Measurements from ENCODE around the gene PFKFB2.

Gene PFKFB2

GRCh38 chr1:207022996-207023679, 29.9 kb upstream of the PFKFB2 start:
- DNase-seq = no peak

DNA sequence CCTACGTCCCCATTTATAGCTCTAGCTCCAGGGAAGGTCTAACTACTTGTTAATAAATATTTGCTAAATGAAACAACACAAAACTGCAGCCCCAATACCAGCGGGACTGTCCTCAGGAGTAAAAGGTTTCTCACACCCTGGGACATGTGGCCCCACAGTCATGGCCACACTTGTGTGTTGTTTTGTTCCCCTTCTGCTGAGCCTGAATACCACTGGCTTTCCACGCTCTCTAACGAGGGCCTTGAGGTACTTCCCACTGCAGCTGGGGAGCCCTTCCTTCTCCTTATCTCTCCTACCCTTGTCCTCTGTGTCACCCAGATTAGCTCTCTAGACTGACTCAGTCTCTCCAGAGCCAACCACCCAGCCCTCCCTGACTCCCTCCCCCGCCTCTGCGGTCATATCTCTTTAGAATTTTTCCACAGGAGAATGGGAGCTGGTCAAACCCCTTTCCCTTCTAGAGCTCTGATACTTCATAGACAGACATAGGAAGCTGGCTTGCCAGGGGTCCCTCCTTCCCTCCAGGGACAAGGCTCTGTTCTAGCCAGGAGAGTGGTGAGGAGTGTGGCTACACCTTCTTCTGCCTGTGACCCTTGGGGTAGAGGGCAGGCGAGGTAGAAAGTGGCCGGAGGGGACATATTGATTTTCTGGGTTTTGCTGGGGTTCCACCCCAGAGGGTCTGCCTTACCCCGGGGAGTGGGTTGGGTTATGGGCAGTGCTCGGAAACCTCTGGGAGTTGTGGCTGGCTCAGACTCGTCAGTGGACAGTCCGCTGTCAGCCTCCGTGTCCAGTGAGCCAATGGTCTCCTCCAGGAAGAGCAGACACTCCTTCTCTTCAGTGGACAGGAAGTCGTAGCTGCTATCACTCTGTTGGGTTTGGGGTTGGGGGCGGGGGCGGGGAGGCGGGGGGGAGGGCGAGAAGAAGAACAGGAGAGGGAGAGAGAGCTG, 28.6 kb upstream of the PFKFB2 start:
- DNase-seq = no peak

DNA sequence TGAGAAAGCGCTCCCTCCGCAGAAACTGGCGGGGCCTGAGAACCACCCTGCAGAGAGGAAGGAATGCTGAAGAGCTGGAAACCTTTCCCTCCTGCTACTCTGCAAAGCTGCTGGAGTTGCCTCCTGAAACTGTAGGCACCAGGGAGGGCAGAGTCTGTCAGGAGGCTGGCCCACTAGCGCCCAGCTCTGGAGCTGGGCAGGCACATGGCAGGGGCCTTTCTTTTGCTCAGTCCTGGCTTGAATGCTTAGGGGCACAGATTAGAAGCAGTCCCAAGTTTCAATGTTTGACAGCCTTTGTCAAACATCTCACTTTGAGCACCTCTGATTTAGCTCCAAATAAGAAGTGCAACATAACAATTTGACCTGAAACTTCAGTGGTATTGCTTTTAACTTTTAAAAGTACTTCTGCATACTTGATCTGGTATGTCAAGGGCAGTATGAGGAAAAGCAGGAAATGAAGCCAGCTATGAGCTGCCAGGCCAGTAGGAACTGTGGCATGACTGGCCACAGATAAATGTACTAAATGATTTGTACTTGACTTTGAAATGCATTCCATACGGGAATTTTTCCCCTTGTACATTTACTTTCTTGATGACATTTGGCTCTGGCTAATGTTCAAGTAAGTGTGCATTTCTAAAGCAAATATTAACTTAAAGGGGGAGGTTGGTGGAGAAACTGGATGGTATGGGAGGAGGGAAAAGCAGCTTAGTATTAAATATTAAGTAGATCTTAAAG, 27.8 kb upstream of the PFKFB2 start:
- peak; percentile 13 for DNase-seq

- DNase-seq = no peak
Observed at GRCh38 chr1:207026104-207026534, 27.0 kb upstream of the PFKFB2 start.

- no peak for DNase-seq
Observed at GRCh38 chr1:207027206-207027777, 25.8 kb upstream of the PFKFB2 start.

- DNase-seq = no peak
Observed at GRCh38 chr1:207027921-207028320, 25.2 kb upstream of the PFKFB2 start.

DNA sequence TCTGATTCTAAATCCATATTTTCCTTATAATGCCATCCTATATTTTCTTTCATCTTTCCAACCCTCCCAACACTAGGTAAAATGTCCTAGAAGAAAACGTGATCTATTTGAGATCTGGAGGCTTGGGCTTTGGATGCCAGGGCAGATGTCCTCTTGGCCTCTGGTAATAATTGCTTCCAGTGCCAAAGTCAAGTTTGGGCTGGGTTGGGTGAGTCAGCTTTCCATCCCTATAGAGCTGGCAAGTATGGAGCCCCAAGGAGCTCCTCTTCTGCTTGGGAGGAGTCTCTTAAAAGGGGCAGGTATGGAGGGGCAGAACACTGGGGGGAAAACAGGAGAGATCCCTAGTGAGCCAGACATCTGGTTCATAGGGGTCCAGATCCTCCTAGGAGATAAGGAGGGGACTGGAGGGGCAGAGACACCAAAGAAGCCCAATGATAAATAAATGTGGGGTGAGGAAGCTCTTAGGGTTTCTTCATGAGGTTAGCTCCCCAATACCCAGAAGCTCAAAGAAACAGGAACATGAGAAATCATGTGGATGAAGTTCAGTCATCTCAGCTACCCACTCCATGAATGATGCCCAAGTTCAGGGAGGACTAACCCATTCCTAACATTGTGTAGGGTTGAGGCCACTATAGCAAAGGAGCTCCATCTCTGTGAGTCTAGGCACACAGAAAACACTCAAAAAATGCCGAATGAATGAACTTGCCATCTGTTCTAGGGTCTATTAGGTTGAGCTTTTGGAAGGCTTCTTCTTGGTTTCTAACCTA, 24.0 kb upstream of the PFKFB2 start:
- DNase-seq = no peak

DNA sequence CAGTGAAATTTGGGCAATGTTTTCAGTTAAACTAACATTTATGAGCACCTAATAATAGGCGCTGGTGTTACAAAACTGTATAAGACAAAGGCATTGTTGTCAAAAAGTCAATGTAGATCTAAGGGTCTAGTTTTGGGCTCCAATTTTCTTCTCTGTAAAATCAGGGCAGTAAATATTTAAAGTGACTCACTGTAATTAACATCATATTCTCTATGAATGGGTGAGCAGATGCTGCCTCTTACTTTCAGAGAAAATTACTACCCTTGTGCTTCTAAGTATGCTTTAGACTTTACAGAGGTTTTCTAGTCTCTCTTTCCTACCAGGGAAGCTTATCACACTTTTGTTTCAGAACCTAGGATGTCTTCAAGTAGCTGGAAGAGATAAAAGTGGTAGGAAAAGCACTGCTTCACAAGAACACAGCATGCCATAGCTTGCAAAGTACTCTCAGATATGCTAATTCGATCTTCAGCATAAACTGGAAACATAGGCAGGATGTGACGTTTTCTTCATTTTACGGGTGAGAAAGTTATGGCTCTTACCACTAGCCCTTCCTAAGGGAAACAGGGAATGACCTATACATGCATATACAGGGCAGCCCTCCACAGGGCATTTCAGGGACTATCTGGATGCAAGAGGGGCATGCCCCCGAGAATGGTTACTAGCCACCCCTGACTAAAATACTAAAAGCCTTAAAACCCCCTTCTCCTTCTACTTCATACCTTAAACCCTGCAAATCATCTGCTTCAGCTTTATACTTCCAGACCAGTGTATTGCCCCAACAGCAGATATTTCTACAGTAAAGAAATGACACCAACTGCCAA, 23.2 kb upstream of the PFKFB2 start:
- peak; percentile 9 for DNase-seq

GRCh38 chr1:207030522-207031009, 22.5 kb upstream of the PFKFB2 start:
- DNase-seq = no peak

GRCh38 chr1:207031016-207031415, 22.1 kb upstream of the PFKFB2 start:
- no peak for DNase-seq

DNA sequence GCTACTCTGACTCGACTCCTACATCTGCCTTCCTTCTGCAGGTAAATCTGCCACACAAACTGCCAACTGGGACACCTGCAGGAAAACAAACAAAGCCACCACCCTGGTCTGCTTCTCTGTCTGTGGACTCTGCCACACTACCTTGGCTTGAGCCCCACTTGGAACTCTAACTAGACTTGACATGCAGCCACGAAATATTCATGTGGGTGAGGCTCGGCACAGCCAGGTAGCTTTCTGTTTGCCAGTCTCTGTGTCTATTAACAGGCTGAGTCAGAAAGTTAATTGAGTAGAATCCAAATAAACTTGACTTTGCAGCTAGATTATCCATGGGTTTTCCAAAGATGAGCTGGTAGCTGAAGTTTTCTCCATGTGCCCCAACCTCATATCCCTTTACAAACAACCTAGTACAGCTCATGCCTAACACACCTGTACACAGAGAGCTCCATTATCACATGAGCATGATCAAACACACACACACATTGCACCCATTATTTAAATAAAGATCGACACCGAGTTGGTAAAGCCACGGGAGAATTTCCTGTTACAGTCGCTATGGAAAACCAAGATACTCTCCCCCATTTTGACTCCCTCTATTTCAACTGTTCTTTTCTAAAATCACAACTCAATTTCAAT, 21.3 kb upstream of the PFKFB2 start:
- no peak for DNase-seq

- DNase-seq = peak; percentile 57
Observed at GRCh38 chr1:207032528-207033017, 20.5 kb upstream of the PFKFB2 start, which contains the start of gene C1orf116. C1orf116 (minus strand) TSS chr1:207032756; CDS start chr1:207027598, 5,158 bp downstream.

- DNase-seq = no peak
Observed at GRCh38 chr1:207033302-207033701, 19.8 kb upstream of the PFKFB2 start.

DNA sequence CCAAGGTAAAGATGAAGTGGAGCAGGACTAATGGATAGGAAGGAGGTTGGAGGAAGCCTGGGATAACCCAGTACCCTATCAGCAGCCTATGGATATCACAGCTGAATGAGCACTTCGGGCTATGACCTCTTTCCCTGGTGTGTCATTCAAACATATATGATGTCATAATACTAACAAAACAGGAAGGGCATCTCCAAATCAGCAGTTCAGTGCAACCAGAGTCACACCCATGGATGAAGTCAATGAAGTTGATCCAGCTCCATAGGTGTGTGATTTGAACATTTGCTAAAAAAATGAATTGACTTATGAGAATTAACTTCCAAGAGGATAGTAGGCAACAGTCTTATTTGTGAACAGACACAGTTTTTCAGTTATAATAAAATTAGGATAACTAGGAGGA, 18.9 kb upstream of the PFKFB2 start:
- DNase-seq = no peak

GRCh38 chr1:207034998-207035397, 18.1 kb upstream of the PFKFB2 start:
- DNase-seq = no peak

- no peak for DNase-seq
Observed at GRCh38 chr1:207035877-207036551, 17.1 kb upstream of the PFKFB2 start.

GRCh38 chr1:207036865-207037264, 16.2 kb upstream of the PFKFB2 start:
- DNase-seq = no peak

GRCh38 chr1:207039380-207040180, 13.5 kb upstream of the PFKFB2 start:
- no peak for DNase-seq

DNA sequence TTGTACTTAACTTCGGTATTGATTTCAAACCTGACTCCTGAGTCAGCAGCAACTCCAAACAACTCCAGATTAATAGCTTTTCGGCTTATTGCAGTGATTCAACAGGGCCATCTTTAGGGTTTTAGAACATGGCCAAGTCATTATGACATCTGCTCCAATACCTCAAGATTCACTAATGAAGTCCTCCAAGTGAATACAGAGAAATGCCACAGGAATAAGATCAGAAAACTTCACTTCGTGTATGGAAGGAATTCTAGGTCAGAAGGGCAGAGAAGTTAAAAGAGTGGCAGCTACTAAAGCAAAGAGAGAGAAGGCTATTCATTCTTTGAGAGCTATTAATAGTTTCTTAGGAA, 12.9 kb upstream of the PFKFB2 start:
- DNase-seq = no peak
